GM23338 (cell line): ENCODE results near the gene F2RL3. TPM values are rescaled to one million over a fixed set of nuclear protein-coding genes. Genes with fewer than 3 reads are reported as not detected.
"Not testable (repeated sequence)": the region's sequence is repeated elsewhere in the genome, so short reads cannot be mapped to it uniquely, and the experiment has no call there.

Experiments used
- ATAC-seq: fragments of 200-7000 bp; cut with Tn5 transposase; 3 replicates; pipeline ENCODE4 v1.9.1; 2020
- DNase-seq: peaks from one replicate; pipeline ENCODE4 v3.0.0-alpha.2; 2015; ENCODE audit warnings: low spot score
- H2AFZ ChIP-seq: fragments of 200-600 bp; sonication (generic); 2 replicates; pipeline ENCODE4 v1.8.0; 2016; ENCODE audit warnings: antibody characterized with exemption, mild to moderate bottlenecking, moderate library complexity
- H3F3A ChIP-seq: fragments of 200-600 bp; sonication (generic); replicated peaks from 2 replicates; pipeline ENCODE4 v1.8.0; 2017; ENCODE audit warnings: antibody characterized with exemption, mixed run types, low read depth
- H3K27ac ChIP-seq: fragments of 200-600 bp; sonication (generic); 2 replicates; pipeline ENCODE4 v1.6.1; 2016; ENCODE audit warnings: low read depth
- H3K27me3 ChIP-seq: fragments of 200-600 bp; sonication (generic); 2 replicates; pipeline ENCODE4 v1.8.0; 2016; ENCODE audit warnings: mild to moderate bottlenecking, mixed run types, moderate library complexity; ENCODE audit not compliant: insufficient read depth
- H3K36me3 ChIP-seq: fragments of 200-600 bp; sonication (generic); 2 replicates; pipeline ENCODE4 v1.8.0; 2016; ENCODE audit warnings: mild to moderate bottlenecking; ENCODE audit not compliant: insufficient read depth
- H3K4me1 ChIP-seq: fragments of 200-600 bp; sonication (generic); 2 replicates; pipeline ENCODE4 v1.8.0; 2016; ENCODE audit warnings: mild to moderate bottlenecking, moderate library complexity; ENCODE audit not compliant: insufficient read depth
- H3K4me2 ChIP-seq: fragments of 200-600 bp; sonication (generic); 2 replicates; pipeline ENCODE4 v1.7.1; 2017; ENCODE audit warnings: mixed run types
- H3K4me3 ChIP-seq: fragments of 200-600 bp; sonication (generic); 2 replicates; pipeline ENCODE4 v1.6.1; 2016; ENCODE audit warnings: mixed run types
- H3K79me2 ChIP-seq: fragments of 200-600 bp; sonication (generic); replicated peaks from 2 replicates; pipeline ENCODE4 v1.8.0; 2017; ENCODE audit warnings: mild to moderate bottlenecking; ENCODE audit not compliant: insufficient read depth
- H3K9me2 ChIP-seq: fragments of 200-600 bp; sonication (generic); 2 replicates; pipeline ENCODE4 v1.8.0; 2017; ENCODE audit not compliant: insufficient read depth
- H4K20me1 ChIP-seq: fragments of 200-600 bp; sonication (generic); replicated peaks from 2 replicates; pipeline ENCODE4 v1.8.0; 2017; ENCODE audit warnings: mild to moderate bottlenecking; ENCODE audit not compliant: insufficient read depth
- H3K27ac Mint-ChIP-seq: 2 replicates; pipeline ENCODE4 v1.8.0; 2020; ENCODE audit warnings: inconsistent platforms, mild to moderate bottlenecking, moderate library complexity, mixed read lengths
- H3K27me3 Mint-ChIP-seq: 3 replicates; pipeline ENCODE4 v1.8.0; 2022; ENCODE audit warnings: low read depth, mild to moderate bottlenecking, moderate library complexity, mixed read lengths, inconsistent platforms; ENCODE audit not compliant: insufficient read depth, poor library complexity
- H3K36me3 Mint-ChIP-seq: 3 replicates; pipeline ENCODE4 v1.8.0; 2021; ENCODE audit warnings: low read depth, mild to moderate bottlenecking, inconsistent platforms, moderate library complexity, mixed read lengths
- H3K4me1 Mint-ChIP-seq: 3 replicates; pipeline ENCODE4 v1.8.0; 2020; ENCODE audit warnings: mild to moderate bottlenecking, inconsistent platforms, mixed read lengths
- H3K4me3 Mint-ChIP-seq: 3 replicates; pipeline ENCODE4 v1.8.0; 2021; ENCODE audit warnings: moderate library complexity, mild to moderate bottlenecking, inconsistent platforms, mixed read lengths
- H3K9me3 Mint-ChIP-seq: 3 replicates; pipeline ENCODE4 v1.8.0; 2020; ENCODE audit warnings: moderate library complexity, mild to moderate bottlenecking, inconsistent platforms, mixed read lengths
- ETS1 ChIP-seq: IDR thresholded peaks from 2 replicates; pipeline ENCODE4 v1.6.1; 2016; ENCODE audit warnings: antibody characterized with exemption
- EZH2 ChIP-seq: fragments of 200-600 bp; sonication (generic); IDR thresholded peaks from one replicate; pipeline ENCODE4 v1.8.0; 2017; ENCODE audit warnings: antibody characterized with exemption, mild to moderate bottlenecking, low read depth; ENCODE audit not compliant: unreplicated experiment
- JUNB ChIP-seq: IDR thresholded peaks from one replicate; pipeline ENCODE4 v1.6.1; 2016; ENCODE audit warnings: antibody characterized with exemption; ENCODE audit not compliant: unreplicated experiment
- NANOG ChIP-seq: IDR thresholded peaks from 2 replicates; pipeline ENCODE4 v1.6.1; 2016; ENCODE audit warnings: antibody characterized with exemption, borderline replicate concordance
- STAT1 ChIP-seq: IDR thresholded peaks from one replicate; pipeline ENCODE4 v1.6.1; 2016; ENCODE audit warnings: antibody characterized with exemption; ENCODE audit not compliant: unreplicated experiment
- ZNF114 ChIP-seq: fragments of 250-450 bp; sonication (Bioruptor Pico); IDR thresholded peaks from 2 replicates; pipeline ENCODE4 v1.5.0; 2020; ENCODE audit warnings: mild to moderate bottlenecking, moderate library complexity
- ZNF331 ChIP-seq: fragments of 250-450 bp; sonication (Bioruptor Pico); IDR thresholded peaks from 2 replicates; pipeline ENCODE4 v1.5.0; 2020; ENCODE audit warnings: low read depth, mild to moderate bottlenecking, moderate library complexity
- ZNF462 ChIP-seq: fragments of 250-450 bp; sonication (Bioruptor Pico); IDR thresholded peaks from 2 replicates; pipeline ENCODE4 v1.5.0; 2020; ENCODE audit warnings: mild to moderate bottlenecking, moderate library complexity
- polyA plus RNA-seq: library from polyadenylated mRNA; unstranded; fragments of >200 nt; fragmentation: Nextera tagmentation; extraction: Ambion mirVana; gene quantifications from 2 replicates; pipeline ENCODE4 v1.2.1, GENCODE V29; 2016
- total RNA-seq: library from RNA; depleted of rRNA; stranded (reverse); fragments of >200 nt; shearing (Covaris generic); gene quantifications from 2 replicates; pipeline ENCODE4 v1.2.3, GENCODE V29; 2014
- TF ChIP-seq, protein P1 (sequence below), 2 experiments: fragments of 200-600 bp in 1 of 2; sonication (generic) in 1 of 2; conservative IDR thresholded peaks; 2 replicates each; pipeline versions ENCODE4 v1.5.1 to v1.6.1; 2016 to 2017; ENCODE audit warnings: antibody characterized with exemption in 2 of 2, low read depth in 2 of 2, mild to moderate bottlenecking in 2 of 2, moderate library complexity in 1 of 2

Gene F2RL3
- total and polyA plus RNA-seq, 2 experiments from 2014 or later, result not detected

DNA sequence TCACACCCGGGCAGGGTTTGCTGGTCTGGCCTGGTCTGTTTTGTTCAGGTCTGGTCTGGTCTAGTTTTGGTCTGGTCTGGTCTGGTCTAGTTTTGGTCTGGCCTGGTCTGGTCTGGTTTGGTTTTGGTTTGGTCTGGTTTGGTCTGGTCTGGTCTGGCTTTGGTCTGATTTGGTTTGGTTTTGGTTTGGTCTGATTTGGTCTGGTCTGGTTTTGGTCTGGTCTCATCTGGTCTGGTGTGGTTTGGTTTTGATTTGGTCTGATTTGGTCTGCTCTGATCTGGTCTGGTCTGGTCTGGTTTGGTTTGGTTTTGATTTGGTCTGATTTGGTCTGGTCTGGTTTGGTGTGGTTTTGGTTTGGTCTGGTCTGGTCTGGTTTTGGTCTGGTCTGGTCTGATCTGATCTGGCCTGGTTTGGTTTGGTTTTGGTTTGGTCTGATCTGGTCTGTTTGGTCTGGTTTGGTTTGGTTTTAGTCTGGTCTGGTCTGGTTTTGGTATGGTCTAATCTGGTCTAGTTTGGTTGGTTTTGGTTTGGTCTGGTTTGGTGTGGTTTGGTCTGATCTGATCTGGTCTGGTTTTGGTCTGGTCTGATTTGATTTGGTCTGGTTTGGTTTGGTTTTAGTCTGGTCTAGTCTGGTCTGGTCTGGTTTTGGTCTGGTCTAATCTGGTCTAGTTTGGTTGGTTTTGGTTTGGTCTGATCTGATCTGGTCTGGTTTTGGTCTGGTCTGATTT is 14.4 kb upstream of the F2RL3 start (continued):
- TF ChIP-seq ZNF462 (CRISPR knock-in tag) (no peak), ZNF114 (CRISPR knock-in tag) (no peak), ZNF331 (CRISPR knock-in tag) (no peak), STAT1 (no peak), EZH2 (no peak), ETS1 (no peak), NANOG (no peak), JUNB (no peak)
- TF ChIP-seq, protein P1, sequence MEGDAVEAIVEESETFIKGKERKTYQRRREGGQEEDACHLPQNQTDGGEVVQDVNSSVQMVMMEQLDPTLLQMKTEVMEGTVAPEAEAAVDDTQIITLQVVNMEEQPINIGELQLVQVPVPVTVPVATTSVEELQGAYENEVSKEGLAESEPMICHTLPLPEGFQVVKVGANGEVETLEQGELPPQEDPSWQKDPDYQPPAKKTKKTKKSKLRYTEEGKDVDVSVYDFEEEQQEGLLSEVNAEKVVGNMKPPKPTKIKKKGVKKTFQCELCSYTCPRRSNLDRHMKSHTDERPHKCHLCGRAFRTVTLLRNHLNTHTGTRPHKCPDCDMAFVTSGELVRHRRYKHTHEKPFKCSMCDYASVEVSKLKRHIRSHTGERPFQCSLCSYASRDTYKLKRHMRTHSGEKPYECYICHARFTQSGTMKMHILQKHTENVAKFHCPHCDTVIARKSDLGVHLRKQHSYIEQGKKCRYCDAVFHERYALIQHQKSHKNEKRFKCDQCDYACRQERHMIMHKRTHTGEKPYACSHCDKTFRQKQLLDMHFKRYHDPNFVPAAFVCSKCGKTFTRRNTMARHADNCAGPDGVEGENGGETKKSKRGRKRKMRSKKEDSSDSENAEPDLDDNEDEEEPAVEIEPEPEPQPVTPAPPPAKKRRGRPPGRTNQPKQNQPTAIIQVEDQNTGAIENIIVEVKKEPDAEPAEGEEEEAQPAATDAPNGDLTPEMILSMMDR (conservative IDR thresholded peaks at IDR 0.05; ENCODE audit: low read depth in 2 of 2), result no peak

GRCh38 chr19:16874978-16875299 is 13.9 kb upstream of the F2RL3 start:
- H3K27me3 Mint-ChIP-seq, H3K4me1 Mint-ChIP-seq, H3K4me2 ChIP-seq, H4K20me1 ChIP-seq, H3K4me3 ChIP-seq, H3K27ac ChIP-seq, H3K9me3 Mint-ChIP-seq, H3K27me3 ChIP-seq, H3K4me3 Mint-ChIP-seq, H3K4me1 ChIP-seq, H3K9me2 ChIP-seq, H2AFZ ChIP-seq, ATAC-seq, DNase-seq, H3F3A ChIP-seq: not testable (repeated sequence)
- Mint-ChIP-seq H3K36me3 (peaks cover 69% of the 10 kb centered on the region), H3K27ac (peak overlapping the region; percentile 90)
- peaks cover 15% of the 10 kb centered on the region for H3K79me2 ChIP-seq
- H3K36me3 ChIP-seq, result peaks cover 10% of the 10 kb centered on the region
